RWPE2 (cell line): ENCODE measurements around the gene PCDHGA11.
"Not testable (repeated sequence)": the region's sequence is repeated elsewhere in the genome, so short reads cannot be mapped to it uniquely, and the experiment has no call there.

Experiments used
- ATAC-seq: fragments of 200-7000 bp; cut with Tn5 transposase; 3 replicates; pipeline ENCODE4 v1.9.1; 2021; ENCODE audit warnings: low read depth
- DNase-seq: peaks from one replicate; pipeline ENCODE4 v3.0.0-alpha.2; 2020; ENCODE audit warnings: low spot score
- H3K27ac ChIP-seq: fragments of 450-650 bp; 2 replicates; pipeline ENCODE4 v1.5.1; 2017; ENCODE audit warnings: mild to moderate bottlenecking; ENCODE audit not compliant: poor library complexity, severe bottlenecking
- H3K27me3 ChIP-seq: fragments of 250-450 bp; sonication (Bioruptor Pico); 2 replicates; pipeline ENCODE4 v1.5.1; 2021; ENCODE audit warnings: mild to moderate bottlenecking, moderate library complexity; ENCODE audit not compliant: insufficient read depth, poor library complexity, severe bottlenecking
- H3K36me3 ChIP-seq: fragments of 250-450 bp; sonication (Bioruptor Pico); 2 replicates; pipeline ENCODE4 v1.5.1; 2020; ENCODE audit warnings: low read depth, mild to moderate bottlenecking, moderate library complexity
- H3K4me1 ChIP-seq: fragments of 250-450 bp; sonication (Bioruptor Pico); 2 replicates; pipeline ENCODE4 v1.5.1; 2021; ENCODE audit warnings: mild to moderate bottlenecking, moderate library complexity; ENCODE audit not compliant: insufficient read depth, poor library complexity, severe bottlenecking
- H3K4me3 ChIP-seq: fragments of 250-450 bp; sonication (Bioruptor Pico); 2 replicates; pipeline ENCODE4 v1.5.1; 2021; ENCODE audit warnings: mild to moderate bottlenecking, moderate library complexity; ENCODE audit not compliant: severe bottlenecking
- H3K9me3 ChIP-seq: fragments of 250-450 bp; sonication (Bioruptor Pico); 2 replicates; pipeline ENCODE4 v1.5.1; 2021; ENCODE audit warnings: mild to moderate bottlenecking, moderate library complexity; ENCODE audit not compliant: severe bottlenecking
- CTCF ChIP-seq: fragments of 450-650 bp; IDR thresholded peaks from one replicate; pipeline ENCODE4 v1.5.1; 2017; ENCODE audit warnings: mild to moderate bottlenecking, moderate library complexity; ENCODE audit not compliant: poor library complexity, severe bottlenecking

The PCDHGA11 gene

DNA sequence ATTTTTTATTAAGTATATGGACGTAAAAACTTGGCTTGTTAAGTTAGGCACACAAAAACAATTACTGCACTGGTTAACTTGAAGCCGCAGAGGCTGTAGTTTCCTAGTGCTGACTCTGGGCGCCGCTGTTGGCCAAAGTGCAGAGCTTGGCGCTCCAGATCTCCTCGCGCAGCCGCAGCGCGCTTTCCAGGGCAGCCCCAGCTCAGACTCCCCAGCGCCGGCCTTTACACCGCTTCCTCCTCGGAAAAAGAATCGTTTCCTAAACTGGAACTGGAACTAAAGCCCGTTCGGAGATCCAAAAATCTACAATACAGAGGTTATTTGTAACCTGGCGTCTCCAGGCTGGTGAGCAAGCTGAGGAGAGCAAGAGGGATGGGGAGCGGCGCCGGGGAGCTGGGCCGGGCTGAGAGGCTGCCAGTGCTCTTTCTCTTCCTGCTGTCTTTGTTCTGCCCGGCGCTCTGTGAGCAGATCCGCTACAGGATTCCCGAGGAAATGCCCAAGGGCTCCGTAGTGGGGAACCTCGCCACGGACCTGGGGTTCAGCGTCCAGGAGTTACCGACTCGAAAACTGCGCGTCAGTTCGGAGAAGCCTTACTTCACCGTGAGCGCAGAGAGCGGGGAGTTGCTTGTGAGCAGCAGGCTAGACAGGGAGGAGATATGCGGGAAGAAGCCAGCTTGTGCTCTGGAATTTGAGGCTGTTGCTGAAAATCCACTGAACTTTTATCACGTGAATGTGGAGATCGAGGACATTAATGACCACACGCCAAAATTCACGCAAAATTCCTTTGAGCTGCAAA lies 22.9 kb upstream of the PCDHGA11 start, which contains the start of gene PCDHGB5:
TSS of gene PCDHGB5 (plus strand) at position 192 of the 796 bp plus-strand sequence. CDS start at position 373, 181 bp downstream.
- not testable (repeated sequence) for H3K27ac ChIP-seq, DNase-seq, H3K4me1 ChIP-seq
- peak; percentile 86 for TF ChIP-seq CTCF
- Histone ChIP-seq H3K27me3 (peaks cover 20% of the 10 kb centered on the region), H3K9me3 (peaks cover 38% of the 10 kb centered on the region), H3K36me3 (peaks cover 14% of the 10 kb centered on the region), H3K4me3 (peak within 1 kb of the TSS; percentile 16)
- ATAC-seq: peak; percentile 90

GRCh38 chr5:141398608-141399007 lies 22.2 kb upstream of the PCDHGA11 start:
- Histone ChIP-seq H3K27ac (no peak overlapping the region), H3K4me1 (no peaks in the 10 kb centered on the region), H3K27me3 (peaks cover 20% of the 10 kb centered on the region), H3K4me3 (no peak overlapping the region), H3K9me3 (peaks cover 34% of the 10 kb centered on the region), H3K36me3 (peaks cover 14% of the 10 kb centered on the region)
- no peak for TF ChIP-seq CTCF
- no peak for ATAC-seq
- DNase-seq: no peak

GRCh38 chr5:141399555-141400258 lies 21.1 kb upstream of the PCDHGA11 start:
- Histone ChIP-seq H3K9me3 (peaks cover 27% of the 10 kb centered on the region), H3K4me3 (no peak overlapping the region), H3K36me3 (peaks cover 14% of the 10 kb centered on the region), H3K27ac (no peak overlapping the region), H3K4me1 (no peaks in the 10 kb centered on the region), H3K27me3 (peaks cover 20% of the 10 kb centered on the region)
- DNase-seq (no peak), ATAC-seq (no peak)
- TF ChIP-seq CTCF: no peak

- H3K4me3 ChIP-seq: peak within 1 kb of the TSS; percentile 20
- no peak for DNase-seq
These were observed 18.2 kb upstream of the PCDHGA11 start, which contains the start of gene PCDHGA9 for GRCh38 chr5:141402553-141403243. TSS of gene PCDHGA9 (plus strand) at chr5:141402778. CDS start at chr5:141402953, 175 bp downstream.

More at GRCh38 chr5:141402553-141403243, 18.2 kb upstream of the PCDHGA11 start, which contains the start of gene PCDHGA9:
- Histone ChIP-seq H3K9me3 (peaks cover 31% of the 10 kb centered on the region), H3K4me1 (peaks cover 3% of the 10 kb centered on the region), H3K27me3 (peaks cover 16% of the 10 kb centered on the region), H3K27ac (no peak within 1 kb of the TSS), H3K36me3 (peaks cover 14% of the 10 kb centered on the region)
- peak; percentile 42; the same call in 1 of the 3 replicates for ATAC-seq
- TF ChIP-seq CTCF: peak; percentile 53
